Omental fat pad (tissue), 4 donors: ENCODE data around the gene UNC93B1. TPM values are rescaled to one million over a fixed set of nuclear protein-coding genes. Genes with fewer than 3 reads are reported as not detected.

Source experiments
- ATAC-seq: fragments of 150-250 bp; one replicate; pipeline ENCODE4 v1.9.1; 2016; ENCODE audit warnings: mild to moderate bottlenecking, moderate library complexity; ENCODE audit not compliant: low FRiP score
- DNase-seq: peaks from one replicate; pipeline ENCODE4 v3.0.0-alpha.2; 2019; ENCODE audit warnings: low spot score
- total RNA-seq, 4 donors: library from RNA; depleted of rRNA; stranded (reverse); fragments of >200 nt; gene quantifications; one replicate each; pipeline ENCODE4 v1.1.0, GENCODE V29; 2016
- TF ChIP-seq, protein P1 (sequence below), 3 donors: fragments of 450-650 bp; IDR thresholded peaks; one replicate each; pipeline ENCODE4 v1.5.1; 2016 to 2017; ENCODE audit warnings: antibody characterized with exemption in 3 of 3, mild to moderate bottlenecking in 3 of 3, moderate library complexity in 2 of 3

Gene UNC93B1
- total RNA-seq, 4 donors from 2014 or later = 33.5 to 63.8 (median 51.4) TPM

DNA sequence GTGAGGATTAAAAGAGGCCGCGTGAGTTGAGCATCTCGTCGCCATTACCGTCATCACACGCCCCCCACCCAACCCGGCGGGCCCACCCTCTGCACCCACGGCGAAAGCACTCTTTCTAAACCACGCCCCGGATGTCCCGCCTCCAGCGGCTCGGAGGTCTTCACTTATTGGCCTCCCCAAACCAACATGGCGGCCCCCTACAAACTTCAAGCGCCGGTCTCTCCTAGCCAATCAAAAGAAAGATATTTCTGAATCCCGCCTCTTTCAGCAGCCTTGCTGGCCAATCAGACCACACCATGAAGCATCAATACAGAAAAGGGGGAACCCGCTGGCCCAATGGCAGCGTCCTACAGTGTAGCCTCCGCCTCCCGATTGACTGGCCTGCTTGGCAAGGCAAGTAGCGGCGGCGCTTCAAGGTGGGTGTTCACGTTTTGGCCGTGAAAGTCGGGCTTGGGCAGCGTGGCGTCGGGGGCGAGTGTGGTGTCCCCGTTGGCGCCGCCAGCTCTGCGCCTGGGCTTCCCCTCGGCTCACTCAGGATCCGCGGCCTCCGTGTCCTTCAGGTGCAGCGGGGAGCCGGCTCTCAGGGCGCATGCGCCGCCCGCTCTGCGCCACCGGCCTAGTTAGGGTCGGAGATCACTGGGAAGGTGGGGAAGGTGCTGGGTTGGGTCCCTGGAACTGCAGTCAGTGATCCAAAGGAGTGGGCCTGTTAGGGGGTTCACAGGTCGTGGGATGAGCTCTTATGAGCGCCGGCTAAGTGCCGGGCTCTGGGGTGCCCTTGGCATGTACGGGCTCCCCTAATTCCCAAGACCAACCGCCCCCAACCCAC lies 26.6 kb upstream of the UNC93B1 start, which contains the start of gene NDUFS8:
Gene NDUFS8 (plus strand): TSS at position 364 of the 826 bp plus-strand sequence. CDS start 1,471 bp downstream, outside the sequence.
- ATAC-seq (peak; percentile 96), DNase-seq (peak; percentile 97)
- TF ChIP-seq, protein P1, sequence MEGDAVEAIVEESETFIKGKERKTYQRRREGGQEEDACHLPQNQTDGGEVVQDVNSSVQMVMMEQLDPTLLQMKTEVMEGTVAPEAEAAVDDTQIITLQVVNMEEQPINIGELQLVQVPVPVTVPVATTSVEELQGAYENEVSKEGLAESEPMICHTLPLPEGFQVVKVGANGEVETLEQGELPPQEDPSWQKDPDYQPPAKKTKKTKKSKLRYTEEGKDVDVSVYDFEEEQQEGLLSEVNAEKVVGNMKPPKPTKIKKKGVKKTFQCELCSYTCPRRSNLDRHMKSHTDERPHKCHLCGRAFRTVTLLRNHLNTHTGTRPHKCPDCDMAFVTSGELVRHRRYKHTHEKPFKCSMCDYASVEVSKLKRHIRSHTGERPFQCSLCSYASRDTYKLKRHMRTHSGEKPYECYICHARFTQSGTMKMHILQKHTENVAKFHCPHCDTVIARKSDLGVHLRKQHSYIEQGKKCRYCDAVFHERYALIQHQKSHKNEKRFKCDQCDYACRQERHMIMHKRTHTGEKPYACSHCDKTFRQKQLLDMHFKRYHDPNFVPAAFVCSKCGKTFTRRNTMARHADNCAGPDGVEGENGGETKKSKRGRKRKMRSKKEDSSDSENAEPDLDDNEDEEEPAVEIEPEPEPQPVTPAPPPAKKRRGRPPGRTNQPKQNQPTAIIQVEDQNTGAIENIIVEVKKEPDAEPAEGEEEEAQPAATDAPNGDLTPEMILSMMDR (IDR thresholded peaks at IDR 0.05) = no peak

DNA sequence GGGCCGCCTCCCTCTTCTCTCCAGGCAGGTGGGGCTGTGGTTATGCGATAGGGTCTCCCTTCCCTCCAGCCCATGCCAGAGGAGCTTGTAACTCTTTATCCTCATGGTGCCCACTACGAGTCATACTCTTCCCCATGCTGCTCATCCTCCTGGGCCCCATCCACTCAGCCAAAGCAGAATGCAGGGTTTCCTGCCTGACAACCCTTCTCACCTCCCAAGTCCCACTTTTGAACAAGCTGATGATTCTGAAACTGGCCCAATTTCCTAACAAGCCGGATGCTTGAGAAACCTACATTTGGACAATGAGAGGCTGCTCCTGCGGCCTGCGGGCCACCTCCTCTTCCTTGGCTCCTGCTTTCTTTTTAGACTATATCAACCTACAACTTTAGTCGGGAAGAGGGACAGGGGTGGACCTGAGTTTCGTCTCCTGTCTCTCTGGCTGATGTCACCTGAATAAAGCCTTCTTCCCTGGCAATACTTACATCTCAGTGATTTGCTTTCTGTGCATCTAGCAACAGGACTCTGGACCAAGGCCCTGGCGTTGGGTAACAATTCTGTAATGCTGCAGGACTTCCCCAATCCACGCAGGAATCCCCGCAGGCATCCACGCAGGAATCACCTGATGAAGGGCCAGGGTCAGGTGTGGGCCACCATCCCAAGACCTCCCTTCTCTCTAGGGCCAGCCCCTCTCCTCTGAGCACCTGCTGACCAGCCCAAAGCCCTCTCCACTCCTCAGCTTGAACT lies 25.1 kb upstream of the UNC93B1 start:
- ATAC-seq (no peak), DNase-seq (no peak)
- TF ChIP-seq, protein P1 (IDR thresholded peaks at IDR 0.05) = no peak

DNA sequence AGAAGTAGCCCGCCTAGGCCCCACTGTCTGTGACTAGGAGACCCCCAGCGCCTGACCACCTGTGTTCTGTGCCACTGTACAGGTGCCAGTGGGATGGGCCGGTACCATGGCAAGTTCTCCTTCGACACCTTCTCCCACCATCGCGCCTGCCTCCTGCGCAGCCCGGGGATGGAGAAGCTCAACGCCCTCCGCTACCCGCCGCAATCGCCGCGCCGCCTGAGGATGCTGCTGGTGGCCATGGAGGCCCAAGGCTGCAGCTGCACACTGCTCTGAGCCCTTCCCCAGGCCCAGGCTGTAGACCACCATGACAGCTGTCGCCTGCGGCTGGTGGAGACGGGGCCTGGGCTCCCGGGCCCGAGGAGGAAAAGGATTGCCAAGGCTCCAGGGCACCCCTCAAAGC lies 23.8 kb upstream of the UNC93B1 start:
- TF ChIP-seq, protein P1 (IDR thresholded peaks at IDR 0.05) = no peak
- no peak for ATAC-seq
- no peak for DNase-seq

DNA sequence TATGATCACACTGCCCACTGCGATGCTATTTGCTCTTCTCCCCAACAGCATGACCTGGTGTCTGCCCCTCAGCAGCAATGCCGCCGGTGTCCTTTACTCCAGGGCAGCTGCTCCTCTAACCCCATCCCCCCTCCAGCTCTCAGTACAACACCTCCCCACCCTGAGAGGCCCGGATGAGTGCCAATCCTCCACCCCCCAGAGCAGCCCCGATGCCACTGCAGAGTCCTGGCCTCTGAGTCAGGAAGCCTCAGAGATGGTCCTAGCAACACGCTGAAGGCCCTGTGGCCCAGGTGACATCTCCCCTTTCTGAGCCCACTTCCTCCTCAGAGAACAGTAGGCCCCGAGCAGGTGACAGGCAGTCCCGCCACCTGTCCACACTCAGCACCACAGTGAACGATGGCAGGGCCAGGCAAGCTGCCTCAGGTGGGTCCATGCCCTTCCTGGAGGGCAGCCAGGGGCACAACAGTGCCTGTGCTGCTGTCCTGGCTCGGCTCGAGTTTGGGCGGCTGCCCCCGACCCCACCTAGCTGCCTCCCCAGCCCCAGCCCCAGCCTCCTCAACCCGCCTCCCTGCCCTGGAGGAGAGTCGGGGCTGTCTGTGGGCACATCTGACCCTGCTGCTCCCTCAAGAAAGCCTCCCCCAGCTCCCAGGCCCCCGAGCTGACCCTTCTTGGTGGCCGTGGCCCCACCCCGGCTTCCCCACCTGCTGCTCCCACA lies 22.7 kb upstream of the UNC93B1 start:
- no peak for ATAC-seq
- TF ChIP-seq, protein P1 (IDR thresholded peaks at IDR 0.05) = no peak
- no peak for DNase-seq

DNA sequence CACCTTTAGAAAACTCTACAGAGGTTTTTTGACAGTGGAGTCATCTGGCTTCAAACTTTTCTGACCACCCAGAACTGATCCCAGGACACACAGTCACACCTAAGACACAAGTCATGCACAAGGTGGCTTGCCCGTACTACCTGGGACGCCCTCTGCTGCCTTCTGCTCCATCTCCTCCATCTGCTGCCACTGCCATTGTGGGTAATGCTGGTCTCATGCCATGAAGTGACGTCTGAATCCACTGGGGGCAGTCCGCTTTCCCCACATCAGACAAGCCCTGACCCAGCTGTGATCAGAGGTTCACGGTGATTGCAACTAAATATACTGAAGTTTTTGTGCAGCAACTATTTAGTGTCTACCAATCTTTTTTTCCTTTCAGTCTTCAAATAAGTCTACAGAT lies 21.1 kb upstream of the UNC93B1 start:
- TF ChIP-seq, protein P1 (IDR thresholded peaks at IDR 0.05) = no peak
- no peak for ATAC-seq
- no peak for DNase-seq

DNA sequence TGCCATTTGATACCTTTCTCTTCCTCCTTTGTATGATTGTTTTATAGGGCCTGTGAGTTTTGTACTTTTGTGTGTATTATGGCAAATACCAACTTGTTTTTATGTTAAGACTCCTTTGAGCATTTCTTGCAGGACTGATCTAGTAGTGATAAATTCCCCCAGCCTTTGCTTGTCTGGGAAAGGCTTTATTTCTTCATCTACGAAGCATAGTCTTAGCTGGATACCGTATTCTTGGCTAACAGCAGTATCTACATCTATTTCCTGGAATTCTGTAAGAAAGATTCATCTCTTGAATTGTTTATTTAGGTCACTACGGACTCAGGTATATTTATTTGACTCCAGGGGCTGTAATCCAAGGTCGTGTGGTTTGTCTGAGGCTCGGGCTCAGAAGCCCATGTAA lies 20.6 kb upstream of the UNC93B1 start:
- TF ChIP-seq, protein P1 (IDR thresholded peaks at IDR 0.05) = no peak
- DNase-seq = no peak
- no peak for ATAC-seq
